Right lobe of liver (tissue), 6 donors: ENCODE results near the gene RWDD1. TPM values are rescaled to one million over a fixed set of nuclear protein-coding genes. Genes with fewer than 3 reads are reported as not detected.
"Not testable (repeated sequence)": the region's sequence is repeated elsewhere in the genome, so short reads cannot be mapped to it uniquely, and the experiment has no call there.

ENCODE experiments used
- ATAC-seq, 4 donors: fragments of 200-7000 bp; cut with Tn5 transposase; one replicate each; pipeline ENCODE4 v1.9.1; 2020; ENCODE audit warnings: mild to moderate bottlenecking in 4 of 4, moderate library complexity in 4 of 4
- DNase-seq, 3 donors: peaks; one replicate each; pipeline ENCODE4 v3.0.0-alpha.2; 2020
- H3K27ac ChIP-seq, 3 donors: fragments of 200-600 bp; one replicate each; pipeline ENCODE4 v1.8.0; 2022
- H3K27me3 ChIP-seq, 2 donors: fragments of 200-600 bp; one replicate each; pipeline ENCODE4 v1.8.0; 2022
- H3K36me3 ChIP-seq, 4 donors: fragments of 200-600 bp; sonication (generic) in 1 of 4; one replicate each; pipeline versions ENCODE4 v1.5.1 to v1.8.0; 2017 to 2022; ENCODE audit warnings: control low read depth in 1 of 4
- H3K4me1 ChIP-seq, 4 donors: fragments of 200-600 bp; sonication (generic) in 1 of 4; one replicate each; pipeline versions ENCODE4 v1.5.1 to v1.8.0; 2017 to 2022; ENCODE audit warnings: control low read depth in 1 of 4
- H3K4me3 ChIP-seq, 3 donors: fragments of 200-600 bp; one replicate each; pipeline ENCODE4 v1.8.0; 2022
- H3K9me3 ChIP-seq, 4 donors: fragments of 200-600 bp; sonication (generic) in 1 of 4; one replicate each; pipeline versions ENCODE4 v1.5.1 to v1.8.0; 2017 to 2022; ENCODE audit warnings: control low read depth in 1 of 4
- POLR2A ChIP-seq: fragments of 450-650 bp; IDR thresholded peaks from one replicate; pipeline ENCODE4 v1.6.1; 2017; ENCODE audit warnings: antibody characterized with exemption, mild to moderate bottlenecking
- WGBS: methylation state at CpG from one replicate; pipeline ENCODE4 v1.1.6; 2018; ENCODE audit warnings: low coverage, low lambda C conversion rate; ENCODE audit not compliant: insufficient coverage; ENCODE audit errors: missing lambda C conversion rate; 5-methylcytosine and 5-hydroxymethylcytosine counted together
- intact Hi-C, 2 donors: fragments of 100-400 bp; cut with DNase I; formaldehyde crosslinking; loops; one replicate each; pipeline versions ENCODE4 v1.11.2 to v1.14.1; 2022
- total RNA-seq, 6 experiments: library from RNA; depleted of rRNA in 2 of 6; stranded (reverse); fragments of >200 nt in 2 of 6; fragmentation: NEBNext Ultra II Directional in 3 of 6; extraction: Animal tissue kit (Norgen Biotek cat#: 25700) in 3 of 6; gene quantifications; one replicate each; pipeline versions ENCODE4 v1.1.0 to v1.2.4, GENCODE V29; 2016 to 2023
- TF ChIP-seq, protein P1 (sequence below), 4 donors: fragments of 200-600 bp in 3 of 4; fragments of 450-650 bp in 1 of 4; IDR thresholded peaks; one replicate each; pipeline versions ENCODE4 v1.5.1 to v1.8.0; 2016 to 2022; ENCODE audit warnings: antibody characterized with exemption in 4 of 4, mild to moderate bottlenecking in 2 of 4
- donor health status: DM: no; HTN: yes; CAD: no.
- donor health status: DM: no; HTN: no; CAD: no.
- donor health status: DM: no; HTN: no; CAD: no.
- donor health status: DM: no; HTN: yes; CAD: no.
- donor health status: DM: no; HTN: yes; CAD: no.

The RWDD1 gene
- total RNA-seq, 6 experiments from 2014 or later, result 14.8 to 22.1 (median 21.2) TPM

- Histone ChIP-seq H3K36me3 (no peaks in the 10 kb centered on the region), H3K4me1 (no peaks in the 10 kb centered on the region), H3K27me3 (no peaks in the 10 kb centered on the region), H3K27ac (no peak overlapping the region), H3K9me3 (no peaks in the 10 kb centered on the region), H3K4me3 (no peak overlapping the region)
- 88% methylated on average over 2 of the region's 2 CpGs for WGBS
- ATAC-seq (no peak), DNase-seq (no peak)
- intact Hi-C loops, result no loop called here
- TF ChIP-seq, protein P1, sequence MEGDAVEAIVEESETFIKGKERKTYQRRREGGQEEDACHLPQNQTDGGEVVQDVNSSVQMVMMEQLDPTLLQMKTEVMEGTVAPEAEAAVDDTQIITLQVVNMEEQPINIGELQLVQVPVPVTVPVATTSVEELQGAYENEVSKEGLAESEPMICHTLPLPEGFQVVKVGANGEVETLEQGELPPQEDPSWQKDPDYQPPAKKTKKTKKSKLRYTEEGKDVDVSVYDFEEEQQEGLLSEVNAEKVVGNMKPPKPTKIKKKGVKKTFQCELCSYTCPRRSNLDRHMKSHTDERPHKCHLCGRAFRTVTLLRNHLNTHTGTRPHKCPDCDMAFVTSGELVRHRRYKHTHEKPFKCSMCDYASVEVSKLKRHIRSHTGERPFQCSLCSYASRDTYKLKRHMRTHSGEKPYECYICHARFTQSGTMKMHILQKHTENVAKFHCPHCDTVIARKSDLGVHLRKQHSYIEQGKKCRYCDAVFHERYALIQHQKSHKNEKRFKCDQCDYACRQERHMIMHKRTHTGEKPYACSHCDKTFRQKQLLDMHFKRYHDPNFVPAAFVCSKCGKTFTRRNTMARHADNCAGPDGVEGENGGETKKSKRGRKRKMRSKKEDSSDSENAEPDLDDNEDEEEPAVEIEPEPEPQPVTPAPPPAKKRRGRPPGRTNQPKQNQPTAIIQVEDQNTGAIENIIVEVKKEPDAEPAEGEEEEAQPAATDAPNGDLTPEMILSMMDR (IDR thresholded peaks at IDR 0.05), result no peak
- no peak for TF ChIP-seq POLR2A
These were observed 8.9 kb downstream of the RWDD1 start for GRCh38 chr6:116580198-116580597.

- intact Hi-C loops, result no loop called here
- Histone ChIP-seq H3K4me1 (no peaks in the 10 kb centered on the region), H3K27me3 (no peaks in the 10 kb centered on the region), H3K36me3 (peaks cover 0 to 19% (median 15%) of the 10 kb centered on the region in 4 donors), H3K27ac (no peak overlapping the region), H3K4me3 (no peak overlapping the region), H3K9me3 (no peaks in the 10 kb centered on the region)
- DNase-seq (no peak), ATAC-seq (no peak)
- TF ChIP-seq, protein P1 (IDR thresholded peaks at IDR 0.05), result no peak
- TF ChIP-seq POLR2A, result no peak
These were observed 15.0 kb downstream of the RWDD1 start for GRCh38 chr6:116586276-116586675.

GRCh38 chr6:116586738-116587137 lies 15.4 kb downstream of the RWDD1 start:
- 93% methylated on average over 2 of the region's 2 CpGs for WGBS
- DNase-seq, result no peak

DNA sequence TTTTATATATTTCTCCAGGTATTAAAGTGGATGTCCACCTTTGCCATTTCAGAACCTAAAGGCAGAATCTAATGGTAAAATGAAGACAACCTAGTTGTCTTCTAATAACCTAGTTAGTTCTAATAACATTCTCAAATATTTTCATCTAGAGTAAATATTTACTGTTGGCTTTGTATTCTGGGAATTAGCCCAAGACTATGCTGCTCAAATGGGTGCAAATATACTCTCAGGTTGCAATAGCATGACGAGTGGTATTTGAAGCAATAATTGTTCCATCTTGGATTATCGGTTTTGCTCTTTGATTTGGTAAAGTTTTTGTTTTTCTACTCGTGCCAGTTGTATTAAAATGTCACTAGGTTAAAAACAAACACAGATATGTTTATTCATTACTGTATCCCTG lies 23.9 kb downstream of the RWDD1 start:
- Histone ChIP-seq H3K4me1 (no peaks in the 10 kb centered on the region), H3K27ac (no peak overlapping the region), H3K27me3 (no peaks in the 10 kb centered on the region), H3K36me3 (peaks cover 0 to 40% (median 22%) of the 10 kb centered on the region in 4 donors), H3K4me3 (no peak overlapping the region), H3K9me3 (no peaks in the 10 kb centered on the region)
- intact Hi-C loops, result no loop called here
- ATAC-seq (no peak), DNase-seq (no peak)
- 71% methylated on average over 3 of the region's 3 CpGs for WGBS
- TF ChIP-seq, protein P1 (IDR thresholded peaks at IDR 0.05), result no peak
- TF ChIP-seq POLR2A, result no peak

More at GRCh38 chr6:116586738-116587137, 15.4 kb downstream of the RWDD1 start:
- no peak for ATAC-seq
- intact Hi-C loops, result no loop called here
- Histone ChIP-seq H3K4me1 (no peaks in the 10 kb centered on the region), H3K9me3 (no peaks in the 10 kb centered on the region), H3K27ac (no peak overlapping the region), H3K36me3 (peaks cover 0 to 24% (median 17%) of the 10 kb centered on the region in 4 donors), H3K27me3 (no peaks in the 10 kb centered on the region), H3K4me3 (no peak overlapping the region)
- TF ChIP-seq, protein P1 (IDR thresholded peaks at IDR 0.05), result no peak
- no peak for TF ChIP-seq POLR2A

DNA sequence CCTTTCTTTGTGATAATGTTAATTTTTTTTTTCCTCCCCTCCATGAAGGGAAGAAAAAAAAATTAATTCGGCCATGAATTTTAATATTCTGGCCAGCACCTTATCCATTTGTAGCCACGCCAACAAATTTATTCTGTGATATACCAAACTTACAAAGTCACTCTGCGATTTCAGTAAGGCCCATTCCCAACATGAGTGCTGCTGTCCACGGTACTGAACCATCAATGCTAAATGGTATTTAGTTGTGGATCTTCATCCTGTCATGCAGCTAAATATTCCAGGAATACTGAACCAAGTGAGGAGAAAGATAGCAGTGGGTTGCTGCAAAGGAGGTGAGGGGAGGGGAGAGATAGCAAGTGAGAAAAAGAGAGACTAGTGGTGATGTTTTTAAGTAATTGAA lies 25.5 kb downstream of the RWDD1 start:
- ATAC-seq, result no peak
- DNase-seq, result no peak
- Histone ChIP-seq H3K27me3 (no peaks in the 10 kb centered on the region), H3K36me3 (peaks cover 0 to 25% (median 10%) of the 10 kb centered on the region in 4 donors), H3K4me1 (no peaks in the 10 kb centered on the region), H3K9me3 (no peaks in the 10 kb centered on the region), H3K27ac (no peak overlapping the region), H3K4me3 (no peak overlapping the region)
- 75% methylated on average over 4 of the region's 4 CpGs for WGBS
- intact Hi-C loops, result no loop called here
- TF ChIP-seq, protein P1 (IDR thresholded peaks at IDR 0.05), result no peak
- no peak for TF ChIP-seq POLR2A

DNA sequence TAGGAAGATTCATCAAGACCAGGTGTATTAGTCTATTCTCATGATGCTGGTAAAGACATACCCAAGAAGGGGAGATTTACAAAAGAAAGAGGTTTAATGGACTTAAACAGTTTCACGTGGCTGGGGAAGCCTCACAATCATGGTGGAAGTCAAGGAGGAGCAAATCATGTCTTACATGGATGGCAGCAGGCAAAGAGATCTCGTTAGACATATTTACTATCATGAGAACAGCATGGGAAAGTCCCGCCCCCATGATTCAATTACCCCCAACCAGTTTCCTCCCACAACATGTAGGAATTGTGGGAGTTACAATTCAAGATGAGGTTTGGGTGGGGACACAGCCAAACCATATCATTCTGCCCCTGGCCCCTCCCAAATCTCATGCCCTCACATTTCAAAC lies 32.6 kb downstream of the RWDD1 start:
- H3K4me1 ChIP-seq, H3K27me3 ChIP-seq, H3K9me3 ChIP-seq, intact Hi-C loops, DNase-seq, H3K36me3 ChIP-seq, ATAC-seq, H3K4me3 ChIP-seq, H3K27ac ChIP-seq: not testable (repeated sequence)
- WGBS, result 70% methylated on average over 1 of the region's 3 CpGs

DNA sequence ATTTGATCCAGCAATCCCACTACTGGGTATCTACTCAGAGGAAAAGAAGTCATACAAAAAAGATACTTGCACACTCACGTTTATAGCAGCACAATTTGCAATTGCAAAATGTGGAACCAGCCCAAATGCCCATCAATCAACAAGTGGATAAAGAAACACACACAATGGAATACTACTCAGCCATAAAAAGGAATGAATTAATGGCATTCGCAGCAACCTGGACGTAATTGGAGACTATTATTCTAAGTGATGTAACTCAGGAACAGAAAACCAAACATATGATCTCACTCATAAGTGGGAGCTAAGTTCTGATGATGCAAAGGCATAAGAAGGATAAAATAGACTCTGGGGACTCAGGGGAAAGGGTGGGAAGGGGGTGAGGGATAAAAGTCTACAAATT lies 33.6 kb downstream of the RWDD1 start:
- H3K9me3 ChIP-seq, intact Hi-C loops, H3K27me3 ChIP-seq, H3K4me1 ChIP-seq, DNase-seq, H3K27ac ChIP-seq, H3K4me3 ChIP-seq, ATAC-seq, H3K36me3 ChIP-seq: not testable (repeated sequence)
- WGBS, result 94% methylated on average over 3 of the region's 3 CpGs
